Ovary (tissue), 3 donors: ENCODE data around the gene CHL1.

Experiments
- CTCF ChIP-seq, 3 donors: fragments of 450-650 bp in 2 of 3; fragments of 200-600 bp in 1 of 3; IDR thresholded peaks; one replicate each; pipeline versions ENCODE4 v1.5.1 to v1.8.0; 2016 to 2022; ENCODE audit warnings: antibody characterized with exemption in 3 of 3, mild to moderate bottlenecking in 1 of 3
- EP300 ChIP-seq: sonication (generic); formaldehyde crosslinking; IDR thresholded peaks from one replicate; pipeline ENCODE4 v1.6.1; 2017; ENCODE audit warnings: antibody characterized with exemption
- donor health status: DM: no; HTN: no; CAD: no.

DNA sequence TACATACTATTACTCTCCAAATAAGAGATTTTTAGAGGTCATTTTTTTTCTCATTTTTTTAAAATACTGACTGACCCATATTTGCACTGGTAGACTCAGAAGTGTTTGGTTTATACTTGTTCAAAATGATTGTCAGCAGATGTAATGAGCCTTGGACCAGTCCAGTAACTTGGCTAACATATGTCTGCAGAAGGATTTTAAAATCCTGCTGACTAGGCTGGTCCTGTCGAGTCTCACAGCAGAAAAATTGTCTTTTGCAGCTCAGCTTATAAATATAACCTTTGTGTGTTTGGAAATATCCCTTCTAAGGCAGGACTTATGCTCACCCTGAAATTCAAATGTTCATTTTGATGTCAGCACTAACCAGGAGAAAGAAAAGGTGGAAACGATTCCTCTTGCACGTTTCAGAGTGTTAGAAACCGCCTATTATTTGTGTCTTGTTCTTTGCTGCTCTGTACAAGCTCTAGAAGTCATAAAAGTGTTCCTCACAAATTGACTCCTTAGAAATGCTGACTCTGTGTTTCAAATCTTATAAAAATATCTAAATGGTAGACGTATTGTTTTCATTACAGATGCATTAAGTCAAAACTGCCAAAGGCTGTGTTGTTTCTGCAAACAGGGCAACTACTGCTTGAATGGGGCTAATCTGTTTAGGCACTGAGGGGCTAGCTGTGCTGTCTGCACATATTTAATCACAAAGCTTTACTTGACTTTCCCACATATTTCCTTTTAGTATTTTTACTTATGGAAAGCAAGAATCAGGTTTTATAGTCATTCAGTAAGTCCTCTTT is 95.3 kb downstream of the CHL1 start:
- no peak for TF ChIP-seq EP300
- TF ChIP-seq CTCF (IDR thresholded peaks at IDR 0.05) = no peak
